OCI-LY1 (cell line): ENCODE data around the gene VWA8.

Experiments
- H2AFZ ChIP-seq: fragments of 200-600 bp; sonication (generic), shearing (Covaris generic); 2 replicates; pipeline ENCODE4 v1.6.0; 2014; ENCODE audit warnings: antibody characterized with exemption, mild to moderate bottlenecking, low read length
- H3F3A ChIP-seq: fragments of 200-600 bp; sonication (generic), shearing (Covaris generic); 2 replicates; pipeline ENCODE4 v1.6.0; 2014; ENCODE audit warnings: mild to moderate bottlenecking, antibody characterized with exemption, low read length, moderate library complexity; ENCODE audit not compliant: insufficient read depth
- H3K27ac ChIP-seq: fragments of 200-600 bp; sonication (generic); 2 replicates; pipeline ENCODE4 v1.5.1; 2014; ENCODE audit warnings: low read length, mixed run types, mild to moderate bottlenecking, low read depth; ENCODE audit not compliant: poor library complexity, severe bottlenecking
- H3K27me3 ChIP-seq: fragments of 200-600 bp; sonication (generic); 2 replicates; pipeline ENCODE4 v1.6.0; 2014; ENCODE audit warnings: antibody characterized with exemption, mild to moderate bottlenecking, low read length, moderate library complexity; ENCODE audit not compliant: insufficient read depth
- H3K36me3 ChIP-seq: fragments of 200-600 bp; sonication (generic); 2 replicates; pipeline ENCODE4 v1.6.1; 2014; ENCODE audit warnings: mild to moderate bottlenecking, antibody characterized with exemption, low read length, moderate library complexity, mixed read lengths; ENCODE audit not compliant: insufficient read depth
- H3K4me1 ChIP-seq: fragments of 200-600 bp; sonication (generic); 2 replicates; pipeline ENCODE4 v1.5.1; 2014; ENCODE audit warnings: mild to moderate bottlenecking, low read length, moderate library complexity; ENCODE audit not compliant: insufficient read depth, severe bottlenecking
- H3K4me2 ChIP-seq: fragments of 200-600 bp; sonication (generic), shearing (Covaris generic); 2 replicates; pipeline ENCODE4 v1.6.1; 2014; ENCODE audit warnings: low read length
- H3K4me3 ChIP-seq: fragments of 200-600 bp; sonication (generic); 2 replicates; pipeline ENCODE4 v1.5.1; 2014; ENCODE audit warnings: low read length, low read depth, mild to moderate bottlenecking, mixed read lengths; ENCODE audit not compliant: poor library complexity, severe bottlenecking
- H3K79me2 ChIP-seq: fragments of 200-600 bp; shearing (Covaris generic); 2 replicates; pipeline ENCODE4 v1.6.1; 2016; ENCODE audit warnings: mixed run types, low read length, mixed read lengths; ENCODE audit not compliant: insufficient read depth
- H3K9ac ChIP-seq: fragments of 200-600 bp; sonication (generic), shearing (Covaris generic); 2 replicates; pipeline ENCODE4 v1.6.1; 2014; ENCODE audit warnings: mild to moderate bottlenecking, low read length, mixed read lengths
- H3K9me2 ChIP-seq: fragments of 200-600 bp; sonication (generic), shearing (Covaris generic); 2 replicates; pipeline ENCODE4 v1.6.1; 2014; ENCODE audit warnings: low read depth, mild to moderate bottlenecking, low read length, mixed read lengths
- H3K9me3 ChIP-seq: fragments of 200-600 bp; shearing (Covaris generic); 2 replicates; pipeline ENCODE4 v1.6.1; 2014; ENCODE audit warnings: low read length, mixed read lengths
- H4K20me1 ChIP-seq: fragments of 200-600 bp; sonication (generic), shearing (Covaris generic); 2 replicates; pipeline ENCODE4 v1.6.0; 2016; ENCODE audit warnings: mild to moderate bottlenecking, low read length; ENCODE audit not compliant: insufficient read depth
- EZH2 ChIP-seq: fragments of 200-600 bp; sonication (generic), shearing (Covaris generic); IDR thresholded peaks from 2 replicates; pipeline ENCODE4 v1.8.0; 2017; ENCODE audit warnings: borderline replicate concordance, mixed run types, mild to moderate bottlenecking, antibody characterized with exemption, low read length, moderate library complexity, mixed read lengths
- TF ChIP-seq, protein P1 (sequence below): fragments of 200-600 bp; sonication (generic), shearing (Covaris generic); IDR thresholded peaks from 2 replicates; pipeline ENCODE4 v1.5.1; 2017; ENCODE audit warnings: mild to moderate bottlenecking, antibody characterized with exemption, low read length, moderate library complexity, mixed read lengths

VWA8 gene

DNA sequence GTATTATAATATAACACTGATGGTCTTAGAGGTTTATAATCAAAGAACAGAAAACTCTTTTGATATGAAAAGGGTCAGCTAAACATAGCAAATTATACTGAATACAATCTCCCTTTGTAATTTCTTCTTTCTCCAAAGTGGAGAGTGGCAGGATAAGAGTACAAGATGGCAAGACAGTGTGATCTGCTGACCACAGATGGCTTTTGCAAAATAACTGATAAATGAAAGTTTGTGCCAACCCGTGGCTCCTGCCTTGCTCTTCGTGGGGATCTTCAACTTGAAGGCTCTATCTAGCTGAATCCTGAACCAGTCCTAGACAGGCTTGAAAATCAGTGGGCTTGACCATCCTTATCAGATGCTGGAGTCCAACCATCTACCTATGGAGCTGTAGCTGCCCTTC, 185.7 kb downstream of the VWA8 start:
- H3K4me3 ChIP-seq, result no peak overlapping the region
- H3K9me3 ChIP-seq, result no peaks in the 10 kb centered on the region
- no peak overlapping the region for H3K27ac ChIP-seq
- H3K4me2 ChIP-seq, result no peak overlapping the region
- H3K9me2 ChIP-seq, result no peaks in the 10 kb centered on the region
- no peak overlapping the region for H3K9ac ChIP-seq
- no peaks in the 10 kb centered on the region for H4K20me1 ChIP-seq
- no peaks in the 10 kb centered on the region for H3K4me1 ChIP-seq
- TF ChIP-seq, protein P1, sequence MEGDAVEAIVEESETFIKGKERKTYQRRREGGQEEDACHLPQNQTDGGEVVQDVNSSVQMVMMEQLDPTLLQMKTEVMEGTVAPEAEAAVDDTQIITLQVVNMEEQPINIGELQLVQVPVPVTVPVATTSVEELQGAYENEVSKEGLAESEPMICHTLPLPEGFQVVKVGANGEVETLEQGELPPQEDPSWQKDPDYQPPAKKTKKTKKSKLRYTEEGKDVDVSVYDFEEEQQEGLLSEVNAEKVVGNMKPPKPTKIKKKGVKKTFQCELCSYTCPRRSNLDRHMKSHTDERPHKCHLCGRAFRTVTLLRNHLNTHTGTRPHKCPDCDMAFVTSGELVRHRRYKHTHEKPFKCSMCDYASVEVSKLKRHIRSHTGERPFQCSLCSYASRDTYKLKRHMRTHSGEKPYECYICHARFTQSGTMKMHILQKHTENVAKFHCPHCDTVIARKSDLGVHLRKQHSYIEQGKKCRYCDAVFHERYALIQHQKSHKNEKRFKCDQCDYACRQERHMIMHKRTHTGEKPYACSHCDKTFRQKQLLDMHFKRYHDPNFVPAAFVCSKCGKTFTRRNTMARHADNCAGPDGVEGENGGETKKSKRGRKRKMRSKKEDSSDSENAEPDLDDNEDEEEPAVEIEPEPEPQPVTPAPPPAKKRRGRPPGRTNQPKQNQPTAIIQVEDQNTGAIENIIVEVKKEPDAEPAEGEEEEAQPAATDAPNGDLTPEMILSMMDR, result no peak
- TF ChIP-seq EZH2, result no peak
- no peaks in the 10 kb centered on the region for H3K27me3 ChIP-seq
- no peaks in the 10 kb centered on the region for H3F3A ChIP-seq
- H2AFZ ChIP-seq, result no peak overlapping the region
- no peaks in the 10 kb centered on the region for H3K79me2 ChIP-seq
- peaks cover 10% of the 10 kb centered on the region; the same call in 1 of the 2 replicates for H3K36me3 ChIP-seq

DNA sequence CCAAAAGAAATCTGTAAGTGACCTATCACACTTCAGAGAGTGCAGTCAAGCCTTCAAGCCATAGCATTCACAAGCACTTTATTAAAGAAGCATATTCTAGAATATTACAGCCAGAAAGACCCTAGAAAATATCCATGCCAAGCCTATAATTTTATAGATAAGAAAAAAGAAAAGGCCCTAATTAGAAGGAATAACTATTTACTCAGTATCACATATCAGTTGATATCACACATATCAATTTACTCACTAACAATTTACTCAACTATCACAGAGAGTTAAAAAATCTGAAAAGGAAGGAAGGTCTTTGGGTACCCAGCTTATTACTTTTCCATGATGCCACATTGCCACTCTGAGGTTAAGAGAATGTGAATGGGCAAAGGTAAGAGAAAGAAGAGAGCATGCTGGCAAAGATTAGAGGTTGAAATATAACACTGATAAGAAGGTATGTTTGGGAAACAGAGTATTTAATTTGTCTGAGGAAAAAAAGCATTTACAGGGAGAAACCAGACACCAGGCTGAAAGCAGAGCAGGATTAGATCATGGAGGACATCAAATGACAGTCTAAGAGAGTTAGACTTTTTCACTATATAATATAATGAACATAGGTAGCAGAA, 186.2 kb downstream of the VWA8 start:
- Histone ChIP-seq H3K4me2 (no peak overlapping the region), H3K79me2 (no peaks in the 10 kb centered on the region), H3K27me3 (no peaks in the 10 kb centered on the region), H3K9ac (no peak overlapping the region), H3K9me3 (no peaks in the 10 kb centered on the region), H4K20me1 (no peaks in the 10 kb centered on the region), H3K4me3 (no peak overlapping the region), H3K4me1 (no peaks in the 10 kb centered on the region), H3K27ac (no peak overlapping the region), H2AFZ (no peak overlapping the region), H3K9me2 (no peaks in the 10 kb centered on the region), H3F3A (no peaks in the 10 kb centered on the region), H3K36me3 (peaks cover 10% of the 10 kb centered on the region; the same call in 1 of the 2 replicates)
- TF ChIP-seq, protein P1, result no peak
- TF ChIP-seq EZH2, result no peak

DNA sequence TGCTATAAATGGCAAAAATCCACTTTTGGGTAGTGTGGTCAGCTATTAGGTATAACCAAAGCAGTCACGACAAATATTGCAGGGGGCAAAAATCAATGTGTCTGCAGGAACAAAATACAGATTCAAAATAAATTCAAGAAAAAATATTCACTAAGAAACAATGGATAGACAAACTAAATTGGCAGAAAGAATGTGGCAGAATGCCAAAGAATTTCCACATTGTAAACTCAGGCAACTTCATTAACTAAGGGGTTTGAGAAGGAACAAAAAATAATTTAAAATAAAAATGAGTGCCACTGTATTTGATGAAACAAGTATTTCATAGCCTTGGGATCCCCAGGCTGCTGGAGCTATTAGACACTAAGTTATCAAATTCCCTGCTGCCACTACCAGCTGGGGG, 193.1 kb downstream of the VWA8 start:
- Histone ChIP-seq H3K27me3 (no peaks in the 10 kb centered on the region), H3K9me3 (no peaks in the 10 kb centered on the region), H3K4me2 (no peak overlapping the region), H3K4me1 (no peaks in the 10 kb centered on the region), H3K79me2 (no peaks in the 10 kb centered on the region), H2AFZ (no peak overlapping the region), H3K9me2 (no peaks in the 10 kb centered on the region), H3K36me3 (peaks cover 2% of the 10 kb centered on the region; the same call in 1 of the 2 replicates), H3F3A (no peaks in the 10 kb centered on the region), H3K27ac (no peak overlapping the region), H3K4me3 (no peak overlapping the region), H3K9ac (no peak overlapping the region), H4K20me1 (no peaks in the 10 kb centered on the region)
- no peak for TF ChIP-seq EZH2
- TF ChIP-seq, protein P1, result no peak
